A549 (cell line): ENCODE data around the gene PARP1. TPM values are rescaled to one million over a fixed set of nuclear protein-coding genes. Genes with fewer than 3 reads are reported as not detected.

Source experiments
- ATAC-seq, 2 experiments: fragments of 200-7000 bp in 1 of 2; fragments of >200 bp in 1 of 2; cut with Nextera tagmentation in 1 of 2; cut with Tn5 transposase in 1 of 2; 3 replicates each; pipeline versions ENCODE4 v1.8.0 to v1.9.1; 2018 to 2020; ENCODE audit warnings: mild to moderate bottlenecking in 1 of 2, moderate library complexity in 1 of 2
- CTCF ChIA-PET: fragments of 300-600 bp; sonication (Branson Sonifier 250); formaldehyde crosslinking; extraction: SDS; loops from one replicate; lab custom pipeline; 2021; ENCODE audit warnings: antibody characterized with exemption, inconsistent platforms; lab: Yijun Ruan, JAX
- POLR2A ChIA-PET: fragments of 350-600 bp; formaldehyde crosslinking; extraction: SDS; loops from one replicate; lab custom pipeline; 2021; ENCODE audit warnings: antibody characterized with exemption, inconsistent platforms; lab: Yijun Ruan, JAX
- DNase-seq, 2 experiments: peaks; one replicate each; pipeline versions ENCODE4 v3.0.0 to v3.0.0-alpha.2; 2011 to 2016; ENCODE audit warnings: low read depth in 1 of 2, low spot score in 1 of 2
- FAIRE-seq: peaks from 2 replicates; lab custom pipeline; 2011; peaks lifted over from hg19 to GRCh38; lab: Jason Lieb, UNC
- H3K27ac ChIP-seq, 2 experiments: fragments of >200 bp; sonication (Bioruptor Twin); formaldehyde crosslinking; 3 replicates each; pipeline ENCODE4 v1.5.1; 2016 to 2017
- H3K4me1 ChIP-seq: fragments of >200 bp; sonication (Bioruptor Twin); formaldehyde crosslinking; 3 replicates; pipeline ENCODE4 v1.6.1; 2016
- H3K4me2 ChIP-seq: fragments of >200 bp; sonication (Bioruptor Twin); formaldehyde crosslinking; 3 replicates; pipeline ENCODE4 v1.6.1; 2016
- H3K4me3 ChIP-seq: fragments of >200 bp; sonication (Bioruptor Twin); formaldehyde crosslinking; 3 replicates; pipeline ENCODE4 v1.5.1; 2016
- H3K9me3 ChIP-seq: fragments of >200 bp; sonication (Bioruptor Twin); formaldehyde crosslinking; 3 replicates; pipeline ENCODE4 v1.6.1; 2016
- BHLHE40 ChIP-seq: IDR thresholded peaks from 2 replicates; pipeline ENCODE4 v1.6.1; 2012; ENCODE audit warnings: low read depth, low read length, inconsistent platforms
- CHD2 ChIP-seq: fragments of 150-350 bp; IDR thresholded peaks from 2 replicates; pipeline ENCODE4 v1.6.1; 2014; ENCODE audit warnings: low read length; ENCODE audit not compliant: partially characterized antibody
- EHMT2 ChIP-seq: fragments of 200-600 bp; sonication (generic); IDR thresholded peaks from 2 replicates; pipeline ENCODE4 v1.6.1; 2016; ENCODE audit warnings: antibody characterized with exemption, low read depth, mild to moderate bottlenecking, moderate library complexity
- ESRRA ChIP-seq: fragments of 150-350 bp; IDR thresholded peaks from 2 replicates; pipeline ENCODE4 v1.6.1; 2014; ENCODE audit warnings: mild to moderate bottlenecking, low read length, borderline replicate concordance
- FOSL2 ChIP-seq, 2 experiments: fragments of 450-650 bp in 1 of 2; fragments of >200 bp in 1 of 2; sonication (Bioruptor Twin) in 1 of 2; formaldehyde crosslinking; IDR thresholded peaks; 2 replicates each; pipeline versions ENCODE4 v1.5.0 to v1.6.1; 2016 to 2020; ENCODE audit warnings: mild to moderate bottlenecking in 1 of 2, moderate library complexity in 1 of 2
- FOXS1 ChIP-seq: fragments of 250-450 bp; sonication (Bioruptor Pico); IDR thresholded peaks from 2 replicates; pipeline ENCODE4 v1.5.0; 2020; ENCODE audit warnings: mild to moderate bottlenecking, moderate library complexity
- HEYL ChIP-seq: fragments of 250-450 bp; sonication (Bioruptor Pico); IDR thresholded peaks from 2 replicates; pipeline ENCODE4 v1.8.0; 2021; ENCODE audit warnings: mild to moderate bottlenecking, moderate library complexity
- HOXA7 ChIP-seq: fragments of 250-450 bp; sonication (Bioruptor Pico); IDR thresholded peaks from 2 replicates; pipeline ENCODE4 v1.5.0; 2020; ENCODE audit warnings: mild to moderate bottlenecking, moderate library complexity
- JUN ChIP-seq, 2 experiments: fragments of >200 bp; sonication (Bioruptor Twin); formaldehyde crosslinking; IDR thresholded peaks; 2 replicates in 1 of 2; 3 replicates in 1 of 2; pipeline ENCODE4 v1.6.1; 2016 to 2017
- KDM1A ChIP-seq: fragments of 200-600 bp; sonication (generic); IDR thresholded peaks from 2 replicates; pipeline ENCODE4 v1.6.1; 2016; ENCODE audit warnings: low read depth, mild to moderate bottlenecking
- MYC ChIP-seq: IDR thresholded peaks from 2 replicates; pipeline ENCODE4 v1.6.1; 2012; ENCODE audit warnings: mild to moderate bottlenecking, inconsistent platforms, low read length, improper control_type of control experiment, borderline replicate concordance
- NFE2L2 ChIP-seq: fragments of 150-350 bp; conservative IDR thresholded peaks from 2 replicates; pipeline ENCODE4 v1.6.1; 2014; ENCODE audit warnings: low read length
- NPAS2 ChIP-seq: fragments of 250-450 bp; sonication (Bioruptor Pico); IDR thresholded peaks from 2 replicates; pipeline ENCODE4 v1.8.0; 2022; ENCODE audit warnings: mild to moderate bottlenecking, moderate library complexity, borderline replicate concordance
- PHF8 ChIP-seq: fragments of 200-600 bp; sonication (generic); IDR thresholded peaks from 2 replicates; pipeline ENCODE4 v1.6.1; 2016; ENCODE audit warnings: low read depth, mild to moderate bottlenecking, antibody characterized with exemption, moderate library complexity, borderline replicate concordance
- POLR2AphosphoS2 ChIP-seq: conservative IDR thresholded peaks from 2 replicates; pipeline ENCODE4 v1.6.1; 2012; ENCODE audit warnings: low read length, improper control_type of control experiment, inconsistent platforms
- RAD21 ChIP-seq, 2 experiments: fragments of >200 bp in 1 of 2; sonication (Bioruptor Twin) in 1 of 2; formaldehyde crosslinking in 1 of 2; IDR thresholded peaks in 1 of 2; conservative IDR thresholded peaks in 1 of 2; 2 replicates in 1 of 2; 3 replicates in 1 of 2; pipeline ENCODE4 v1.6.1; 2012 to 2018; ENCODE audit warnings: inconsistent platforms in 1 of 2
- RARB ChIP-seq: fragments of 250-450 bp; sonication (Bioruptor Pico); IDR thresholded peaks from 2 replicates; pipeline ENCODE4 v1.8.0; 2021; ENCODE audit warnings: mild to moderate bottlenecking, moderate library complexity
- USF2 ChIP-seq: fragments of 450-650 bp; IDR thresholded peaks from 2 replicates; pipeline ENCODE4 v1.6.1; 2014; ENCODE audit warnings: antibody characterized with exemption
- WGBS: methylation state at CpG from one replicate; pipeline ENCODE4 v1.1.6; 2017; ENCODE audit errors: missing lambda C conversion rate; 5-methylcytosine and 5-hydroxymethylcytosine counted together
- polyA plus RNA-seq, 4 experiments: library from polyadenylated mRNA; depleted of rRNA in 3 of 4; stranded (reverse); fragments of >200 nt; fragmentation: RNase III in 1 of 4; extraction: RNeasy Plus Mini Kit Qiagen cat#74134 plus additional on column Dnase treatment in 1 of 4; gene quantifications; 2 replicates in 3 of 4; 3 replicates in 1 of 4; pipeline ENCODE4 v1.2.3, GENCODE V29; 2011 to 2017
- TF ChIP-seq, protein P1 (sequence below): fragments of >200 bp; sonication (Bioruptor Twin); formaldehyde crosslinking; IDR thresholded peaks from 3 replicates; pipeline ENCODE4 v1.5.1; 2016
- TF ChIP-seq, protein P2 (sequence below): fragments of 250-450 bp; sonication (Bioruptor Pico); IDR thresholded peaks from 2 replicates; pipeline ENCODE4 v1.5.0; 2021; ENCODE audit warnings: mild to moderate bottlenecking, moderate library complexity, borderline replicate concordance
- TF ChIP-seq, protein P3 (sequence below): fragments of 150-350 bp; IDR thresholded peaks from 2 replicates; pipeline ENCODE4 v1.6.1; 2014; ENCODE audit warnings: low read depth, mild to moderate bottlenecking, low read length
- TF ChIP-seq, protein P4 (sequence below): IDR thresholded peaks from 2 replicates; pipeline ENCODE4 v1.6.1; 2012

Gene PARP1
- polyA plus RNA-seq, 2 of the 4 experiments (the other 2 are of a cell fraction), result 125 to 134 TPM

DNA sequence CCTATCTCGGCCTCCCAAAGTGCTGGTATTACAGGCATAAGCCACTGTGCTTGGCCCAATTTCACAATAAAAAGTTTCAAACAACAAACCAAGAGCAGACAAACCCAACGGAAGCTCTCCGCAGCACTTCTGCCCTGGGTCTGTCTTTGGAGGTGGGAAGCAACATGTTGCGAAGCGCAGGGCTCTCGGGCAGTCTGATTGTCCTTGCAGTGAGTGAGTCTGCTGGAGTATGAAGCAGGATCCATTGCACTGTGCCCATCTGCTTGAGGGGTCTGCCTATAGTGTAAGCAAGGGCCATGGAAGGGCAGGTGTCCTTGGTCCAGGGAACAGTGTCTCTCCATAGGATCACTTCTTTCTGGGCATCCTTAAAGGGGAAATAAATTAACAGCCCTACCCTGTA, 14.6 kb upstream of the PARP1 start (continued):
- no peak for TF ChIP-seq RARB
- TF ChIP-seq HOXA7 (CRISPR knock-in tag), result no peak
- TF ChIP-seq USF2, result no peak
- no peak for TF ChIP-seq POLR2AphosphoS2
- no peak for TF ChIP-seq PHF8
- no peak for TF ChIP-seq BHLHE40
- TF ChIP-seq RAD21 (conservative IDR thresholded peaks at IDR 0.05 in 1 of 2, IDR thresholded peaks at IDR 0.05 in 1 of 2), result no peak
- TF ChIP-seq, protein P1, sequence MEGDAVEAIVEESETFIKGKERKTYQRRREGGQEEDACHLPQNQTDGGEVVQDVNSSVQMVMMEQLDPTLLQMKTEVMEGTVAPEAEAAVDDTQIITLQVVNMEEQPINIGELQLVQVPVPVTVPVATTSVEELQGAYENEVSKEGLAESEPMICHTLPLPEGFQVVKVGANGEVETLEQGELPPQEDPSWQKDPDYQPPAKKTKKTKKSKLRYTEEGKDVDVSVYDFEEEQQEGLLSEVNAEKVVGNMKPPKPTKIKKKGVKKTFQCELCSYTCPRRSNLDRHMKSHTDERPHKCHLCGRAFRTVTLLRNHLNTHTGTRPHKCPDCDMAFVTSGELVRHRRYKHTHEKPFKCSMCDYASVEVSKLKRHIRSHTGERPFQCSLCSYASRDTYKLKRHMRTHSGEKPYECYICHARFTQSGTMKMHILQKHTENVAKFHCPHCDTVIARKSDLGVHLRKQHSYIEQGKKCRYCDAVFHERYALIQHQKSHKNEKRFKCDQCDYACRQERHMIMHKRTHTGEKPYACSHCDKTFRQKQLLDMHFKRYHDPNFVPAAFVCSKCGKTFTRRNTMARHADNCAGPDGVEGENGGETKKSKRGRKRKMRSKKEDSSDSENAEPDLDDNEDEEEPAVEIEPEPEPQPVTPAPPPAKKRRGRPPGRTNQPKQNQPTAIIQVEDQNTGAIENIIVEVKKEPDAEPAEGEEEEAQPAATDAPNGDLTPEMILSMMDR, result no peak
- TF ChIP-seq FOSL2 (IDR thresholded peaks at IDR 0.05), result no peak
- TF ChIP-seq FOSL2 (CRISPR knock-in tag; IDR thresholded peaks at IDR 0.05), result no peak

- Histone ChIP-seq H3K9me3 (no peaks in the 10 kb centered on the region), H3K4me3 (no peak overlapping the region), H3K27ac (no peak overlapping the region), H3K4me1 (no peaks in the 10 kb centered on the region), H3K4me2 (no peak overlapping the region)
- POLR2A ChIA-PET, result no interaction called here
- FAIRE-seq (no peak), ATAC-seq (no peak), DNase-seq (no peak)
- 55% methylated on average over 3 of the region's 3 CpGs for WGBS
- CTCF ChIA-PET, result interaction anchor here (1.4 to 6.1 kb wide), 3 partner anchors 10 to 128 kb away, joined by 4 to 36 read pairs (median 33); partner anchors contain the start of genes PARP1 and STUM
- TF ChIP-seq JUN (IDR thresholded peaks at IDR 0.05), result no peak
- TF ChIP-seq FOXS1, result no peak
- no peak for TF ChIP-seq NFE2L2
- TF ChIP-seq MYC, result no peak
- TF ChIP-seq BHLHE40, result no peak
- TF ChIP-seq NPAS2, result no peak
- TF ChIP-seq, protein P2, sequence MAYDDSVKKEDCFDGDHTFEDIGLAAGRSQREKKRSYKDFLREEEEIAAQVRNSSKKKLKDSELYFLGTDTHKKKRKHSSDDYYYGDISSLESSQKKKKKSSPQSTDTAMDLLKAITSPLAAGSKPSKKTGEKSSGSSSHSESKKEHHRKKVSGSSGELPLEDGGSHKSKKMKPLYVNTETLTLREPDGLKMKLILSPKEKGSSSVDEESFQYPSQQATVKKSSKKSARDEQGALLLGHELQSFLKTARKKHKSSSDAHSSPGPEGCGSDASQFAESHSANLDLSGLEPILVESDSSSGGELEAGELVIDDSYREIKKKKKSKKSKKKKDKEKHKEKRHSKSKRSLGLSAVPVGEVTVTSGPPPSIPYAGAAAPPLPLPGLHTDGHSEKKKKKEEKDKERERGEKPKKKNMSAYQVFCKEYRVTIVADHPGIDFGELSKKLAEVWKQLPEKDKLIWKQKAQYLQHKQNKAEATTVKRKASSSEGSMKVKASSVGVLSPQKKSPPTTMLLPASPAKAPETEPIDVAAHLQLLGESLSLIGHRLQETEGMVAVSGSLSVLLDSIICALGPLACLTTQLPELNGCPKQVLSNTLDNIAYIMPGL, result no peak
- TF ChIP-seq KDM1A, result no peak
- no peak for TF ChIP-seq HOXA7 (CRISPR knock-in tag)
- no peak for TF ChIP-seq ESRRA
- TF ChIP-seq, protein P3, sequence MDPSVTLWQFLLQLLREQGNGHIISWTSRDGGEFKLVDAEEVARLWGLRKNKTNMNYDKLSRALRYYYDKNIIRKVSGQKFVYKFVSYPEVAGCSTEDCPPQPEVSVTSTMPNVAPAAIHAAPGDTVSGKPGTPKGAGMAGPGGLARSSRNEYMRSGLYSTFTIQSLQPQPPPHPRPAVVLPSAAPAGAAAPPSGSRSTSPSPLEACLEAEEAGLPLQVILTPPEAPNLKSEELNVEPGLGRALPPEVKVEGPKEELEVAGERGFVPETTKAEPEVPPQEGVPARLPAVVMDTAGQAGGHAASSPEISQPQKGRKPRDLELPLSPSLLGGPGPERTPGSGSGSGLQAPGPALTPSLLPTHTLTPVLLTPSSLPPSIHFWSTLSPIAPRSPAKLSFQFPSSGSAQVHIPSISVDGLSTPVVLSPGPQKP, result no peak
- TF ChIP-seq CHD2, result no peak
- no peak for TF ChIP-seq USF2
- no peak for TF ChIP-seq HEYL
- TF ChIP-seq EHMT2, result no peak
- TF ChIP-seq, protein P4, sequence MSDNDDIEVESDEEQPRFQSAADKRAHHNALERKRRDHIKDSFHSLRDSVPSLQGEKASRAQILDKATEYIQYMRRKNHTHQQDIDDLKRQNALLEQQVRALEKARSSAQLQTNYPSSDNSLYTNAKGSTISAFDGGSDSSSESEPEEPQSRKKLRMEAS, result no peak
Measured at GRCh38 chr1:226420897-226421296, 13.0 kb upstream of the PARP1 start.
